ENCODE measurements around the gene PSTPIP2. TPM values are rescaled to one million over a fixed set of nuclear protein-coding genes. Genes with fewer than 3 reads are reported as not detected.

Gene PSTPIP2
- total and polyA plus RNA-seq, 10 donors: 18.3 to 153 (median 117) TPM

DNA sequence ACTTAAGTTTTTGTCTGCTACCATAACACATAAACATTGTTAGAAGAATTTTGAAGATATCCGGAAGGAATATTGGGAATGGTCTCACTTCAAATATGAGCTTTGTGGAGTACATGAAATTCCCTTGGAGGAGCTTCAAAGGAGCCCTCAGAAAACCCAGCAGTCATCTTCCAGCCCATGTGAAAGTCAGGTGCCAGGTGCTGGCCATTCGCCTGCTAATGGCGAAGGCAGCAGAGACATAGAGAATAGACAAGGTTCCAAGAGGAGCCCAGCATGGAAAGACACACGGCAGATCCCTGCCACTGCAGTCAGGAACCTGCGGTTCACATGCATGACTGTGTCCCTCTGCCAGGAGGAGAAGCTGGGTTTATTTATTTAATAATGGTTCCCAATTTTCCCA lies 64.9 kb downstream of the PSTPIP2 start:
- intact Hi-C loops (cut with DNase I; ENCODE audit: low total_unique reads): no loop called here
- 91 to 98% (median 97%) methylated on average over 5 of the region's 5 CpGs for WGBS, 5 donors
- peaks cover 0 to 92% (median 25%) of the 10 kb centered on the region in 6 donors for H3K36me3 ChIP-seq

DNA sequence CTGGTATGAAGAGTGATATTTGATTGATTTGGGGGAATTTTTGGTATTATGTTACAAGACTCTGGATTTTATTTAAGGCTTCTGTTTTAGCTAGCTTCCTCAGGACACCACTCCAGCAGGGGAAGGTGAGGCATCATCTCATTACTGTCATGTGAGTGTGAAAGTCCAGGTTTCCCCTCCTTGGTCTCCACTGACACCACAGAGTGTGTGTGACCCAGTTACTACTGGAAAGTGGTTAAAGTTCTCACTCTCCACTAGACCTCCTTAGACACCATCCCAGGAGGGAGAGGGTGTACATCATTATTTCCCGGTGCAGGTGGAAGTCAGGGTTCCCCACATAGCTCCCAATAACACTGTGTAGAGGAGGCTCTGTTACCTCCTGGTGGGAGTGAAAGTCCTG lies 69.1 kb downstream of the PSTPIP2 start:
- WGBS, 5 donors: 90 to 100% (median 97%) methylated on average over 1 of the region's 1 CpG
- TF ChIP-seq POLR2A (IDR thresholded peaks at IDR 0.05) (no peak), POLR2AphosphoS5 (IDR thresholded peaks at IDR 0.05) (no peak)
- TF ChIP-seq, protein P1, sequence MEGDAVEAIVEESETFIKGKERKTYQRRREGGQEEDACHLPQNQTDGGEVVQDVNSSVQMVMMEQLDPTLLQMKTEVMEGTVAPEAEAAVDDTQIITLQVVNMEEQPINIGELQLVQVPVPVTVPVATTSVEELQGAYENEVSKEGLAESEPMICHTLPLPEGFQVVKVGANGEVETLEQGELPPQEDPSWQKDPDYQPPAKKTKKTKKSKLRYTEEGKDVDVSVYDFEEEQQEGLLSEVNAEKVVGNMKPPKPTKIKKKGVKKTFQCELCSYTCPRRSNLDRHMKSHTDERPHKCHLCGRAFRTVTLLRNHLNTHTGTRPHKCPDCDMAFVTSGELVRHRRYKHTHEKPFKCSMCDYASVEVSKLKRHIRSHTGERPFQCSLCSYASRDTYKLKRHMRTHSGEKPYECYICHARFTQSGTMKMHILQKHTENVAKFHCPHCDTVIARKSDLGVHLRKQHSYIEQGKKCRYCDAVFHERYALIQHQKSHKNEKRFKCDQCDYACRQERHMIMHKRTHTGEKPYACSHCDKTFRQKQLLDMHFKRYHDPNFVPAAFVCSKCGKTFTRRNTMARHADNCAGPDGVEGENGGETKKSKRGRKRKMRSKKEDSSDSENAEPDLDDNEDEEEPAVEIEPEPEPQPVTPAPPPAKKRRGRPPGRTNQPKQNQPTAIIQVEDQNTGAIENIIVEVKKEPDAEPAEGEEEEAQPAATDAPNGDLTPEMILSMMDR (IDR thresholded peaks at IDR 0.05 in 8 of 11, conservative IDR thresholded peaks at IDR 0.05 in 3 of 11): no peak
- intact Hi-C loops (cut with DNase I; ENCODE audit: low total_unique reads): no loop called here
- no peak for DNase-seq
- Histone ChIP-seq H3K27ac (no peak overlapping the region), H3K9me3 (peaks cover 0 to 13% (median 7%) of the 10 kb centered on the region in 8 donors), H3K36me3 (peaks cover 0 to 73% (median 6%) of the 10 kb centered on the region in 6 donors), H3K4me3 (no peak overlapping the region), H3K4me1 (peaks cover 4 to 39% (median 18%) of the 10 kb centered on the region in 6 donors), H3K27me3 (replicated peaks in 1 of 7) (no peaks in the 10 kb centered on the region)

More for the DNA sequence above, 64.9 kb downstream of the PSTPIP2 start:
- no peak for DNase-seq
- Histone ChIP-seq H3K4me3 (no peak overlapping the region), H3K9me3 (peaks cover 0 to 7% (median 2%) of the 10 kb centered on the region in 8 donors), H3K27me3 (replicated peaks in 1 of 7) (no peaks in the 10 kb centered on the region), H3K4me1 (peaks cover 0 to 42% (median 15%) of the 10 kb centered on the region in 6 donors), H3K27ac (peak overlapping the region in 1 of 8 donors; percentile 88)
- TF ChIP-seq POLR2A (IDR thresholded peaks at IDR 0.05) (no peak), POLR2AphosphoS5 (IDR thresholded peaks at IDR 0.05) (no peak)
- TF ChIP-seq, protein P1 (IDR thresholded peaks at IDR 0.05 in 8 of 11, conservative IDR thresholded peaks at IDR 0.05 in 3 of 11): no peak

DNA sequence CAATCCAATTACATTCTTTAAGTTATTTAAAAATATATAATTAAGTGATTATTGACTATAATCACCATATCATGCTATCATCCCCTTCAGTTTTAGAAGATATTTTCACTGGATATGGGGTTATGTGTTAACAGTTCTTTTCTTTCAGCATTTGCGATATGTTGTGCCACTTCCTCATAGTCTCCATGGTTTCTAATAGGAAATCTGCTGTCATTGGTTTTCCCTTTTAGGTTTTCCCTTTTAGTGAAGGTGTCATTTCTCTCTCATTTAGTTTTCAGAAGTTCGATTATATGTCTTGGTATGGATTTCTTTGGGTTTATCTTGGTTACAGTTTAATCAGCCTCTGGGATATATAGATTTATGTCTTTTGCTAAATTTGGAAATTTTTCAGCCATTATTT lies 70.2 kb downstream of the PSTPIP2 start:
- intact Hi-C loops (cut with DNase I; ENCODE audit: low total_unique reads): no loop called here

DNA sequence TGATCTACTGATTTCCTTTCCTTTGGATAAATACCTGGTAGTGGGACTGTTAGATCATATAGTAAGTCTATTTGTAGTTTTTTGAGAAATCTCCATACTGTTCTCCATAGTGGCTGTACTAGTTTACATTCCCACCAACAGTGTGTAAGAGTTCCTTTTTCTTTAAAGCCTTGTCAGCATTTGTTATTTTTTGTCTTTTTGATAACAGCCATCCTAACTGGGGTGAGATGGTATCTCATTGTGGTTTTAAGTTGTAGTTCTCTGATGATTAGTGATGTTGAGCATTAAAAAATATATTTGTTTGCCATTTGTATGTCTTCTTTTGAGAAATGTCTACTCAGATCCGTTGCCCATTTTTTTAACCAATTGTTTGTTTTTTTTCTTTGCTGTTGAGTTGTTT lies 71.0 kb downstream of the PSTPIP2 start:
- no peak for DNase-seq
- 66 to 86% (median 75%) methylated on average over 1 of the region's 1 CpG for WGBS, 5 donors
- H3K9me3 ChIP-seq: peaks cover 0 to 13% (median 7%) of the 10 kb centered on the region in 8 donors
- intact Hi-C loops (cut with DNase I; ENCODE audit: low total_unique reads): no loop called here
- H3K4me1 ChIP-seq: peaks cover 7 to 54% (median 21%) of the 10 kb centered on the region in 6 donors
- TF ChIP-seq POLR2A (IDR thresholded peaks at IDR 0.05): no peak
- TF ChIP-seq, protein P1 (IDR thresholded peaks at IDR 0.05 in 8 of 11, conservative IDR thresholded peaks at IDR 0.05 in 3 of 11): no peak
- no peak for TF ChIP-seq POLR2AphosphoS5 (IDR thresholded peaks at IDR 0.05)
- H3K27ac ChIP-seq: peak overlapping the region in 4 of 8 donors; percentile 8 to 84 (median 50)
- peaks cover 0 to 69% (median 6%) of the 10 kb centered on the region in 6 donors for H3K36me3 ChIP-seq
- no peaks in the 10 kb centered on the region for H3K27me3 ChIP-seq (replicated peaks in 1 of 7)
- H3K4me3 ChIP-seq: no peak overlapping the region

More for the DNA sequence above, 70.2 kb downstream of the PSTPIP2 start:
- DNase-seq: no peak
- H3K4me1 ChIP-seq: peaks cover 7 to 45% (median 20%) of the 10 kb centered on the region in 6 donors
- TF ChIP-seq POLR2AphosphoS5 (IDR thresholded peaks at IDR 0.05): no peak
- no peak for TF ChIP-seq POLR2A (IDR thresholded peaks at IDR 0.05)
- TF ChIP-seq, protein P1 (IDR thresholded peaks at IDR 0.05 in 8 of 11, conservative IDR thresholded peaks at IDR 0.05 in 3 of 11): no peak
- 76 to 96% (median 89%) methylated on average over 2 of the region's 2 CpGs for WGBS, 5 donors
- no peak overlapping the region for H3K27ac ChIP-seq
- H3K9me3 ChIP-seq: peaks cover 0 to 13% (median 7%) of the 10 kb centered on the region in 8 donors
- peaks cover 0 to 66% (median 6%) of the 10 kb centered on the region in 6 donors for H3K36me3 ChIP-seq
- no peaks in the 10 kb centered on the region for H3K27me3 ChIP-seq (replicated peaks in 1 of 7)
- H3K4me3 ChIP-seq: no peak overlapping the region

Data from spleen (tissue), 11 donors.